GM21381 (cell line): ENCODE results near the gene FRAS1.
"Not testable (repeated sequence)": the region's sequence is repeated elsewhere in the genome, so short reads cannot be mapped to it uniquely, and the experiment has no call there.

ENCODE experiments used
- ATAC-seq: cut with Tn5 transposase; IDR thresholded peaks from one replicate; pipeline ENCODE4 v1.9.1; 2021; ENCODE audit warnings: mild to moderate bottlenecking, moderate library complexity; ENCODE audit not compliant: unreplicated experiment

FRAS1 gene

DNA sequence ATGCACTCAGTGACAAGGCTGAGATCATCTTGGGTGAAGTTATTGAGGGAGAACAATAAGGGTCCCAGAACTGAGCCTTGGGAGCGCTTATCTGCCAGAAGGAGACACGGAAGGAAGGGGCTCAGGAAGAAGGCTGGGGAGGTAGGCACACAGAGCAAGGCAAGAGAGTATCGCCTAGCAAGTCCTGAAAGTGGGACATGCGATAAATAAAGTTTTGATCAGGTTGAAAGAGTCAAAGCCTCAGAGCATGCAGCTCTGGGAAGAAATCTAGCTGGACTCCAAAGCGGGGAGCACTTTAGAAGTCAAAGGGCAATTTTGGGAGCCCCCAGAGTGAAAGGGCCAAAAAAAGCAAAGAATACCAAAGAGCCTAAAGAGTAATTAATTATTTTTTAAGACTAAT is 476.7 kb downstream of the FRAS1 start:
- no peak for ATAC-seq

DNA sequence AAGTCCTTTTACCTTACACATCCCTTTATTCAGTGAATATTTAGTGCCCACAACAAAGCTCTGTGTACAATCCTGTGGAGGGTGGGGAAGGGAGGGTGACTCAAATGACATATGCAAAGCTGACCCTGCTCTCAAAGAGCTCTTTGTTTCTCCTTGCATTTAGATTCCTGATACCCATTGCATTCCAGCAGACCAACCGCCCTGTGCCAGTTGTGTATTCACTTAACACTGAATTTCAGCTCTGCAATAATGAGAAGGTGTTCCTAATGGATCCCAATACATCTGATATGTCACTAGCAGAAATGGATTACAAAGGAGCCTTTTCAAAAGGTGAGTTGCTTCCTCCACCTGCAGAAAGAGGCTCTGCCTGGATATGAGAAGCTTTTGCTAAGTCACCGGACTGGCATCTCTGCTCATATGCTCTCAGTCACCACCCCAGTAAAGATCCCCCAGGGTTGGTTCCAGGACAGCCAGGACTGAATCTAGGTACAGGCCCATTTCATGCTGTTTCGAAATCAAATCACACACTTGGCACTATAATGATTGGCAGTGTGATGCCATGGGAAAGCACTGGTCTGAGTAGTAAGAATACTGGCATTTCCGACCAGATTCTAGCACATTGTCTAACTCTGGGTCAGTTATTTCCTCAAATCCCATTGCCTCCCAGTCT is 477.3 kb downstream of the FRAS1 start:
- no peak for ATAC-seq

DNA sequence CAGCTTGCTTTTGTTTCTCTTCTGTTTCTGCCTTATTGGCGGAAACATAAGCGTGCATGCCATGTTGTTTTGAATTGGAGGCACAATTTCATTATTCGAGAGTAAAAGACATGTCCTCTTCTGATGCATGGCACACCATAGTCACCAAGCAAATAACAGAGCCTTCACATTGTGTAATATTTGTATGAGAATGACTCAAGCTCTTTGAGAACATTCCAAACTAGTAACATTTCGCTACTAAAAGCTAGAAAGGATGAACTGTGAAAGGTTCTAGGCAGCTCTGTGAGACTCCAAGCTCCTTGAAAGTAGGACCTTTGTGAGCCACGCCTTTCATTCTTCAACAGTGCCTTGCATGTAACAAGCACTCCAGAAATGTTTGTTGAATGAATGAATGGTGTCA is 485.2 kb downstream of the FRAS1 start:
- no peak for ATAC-seq

DNA sequence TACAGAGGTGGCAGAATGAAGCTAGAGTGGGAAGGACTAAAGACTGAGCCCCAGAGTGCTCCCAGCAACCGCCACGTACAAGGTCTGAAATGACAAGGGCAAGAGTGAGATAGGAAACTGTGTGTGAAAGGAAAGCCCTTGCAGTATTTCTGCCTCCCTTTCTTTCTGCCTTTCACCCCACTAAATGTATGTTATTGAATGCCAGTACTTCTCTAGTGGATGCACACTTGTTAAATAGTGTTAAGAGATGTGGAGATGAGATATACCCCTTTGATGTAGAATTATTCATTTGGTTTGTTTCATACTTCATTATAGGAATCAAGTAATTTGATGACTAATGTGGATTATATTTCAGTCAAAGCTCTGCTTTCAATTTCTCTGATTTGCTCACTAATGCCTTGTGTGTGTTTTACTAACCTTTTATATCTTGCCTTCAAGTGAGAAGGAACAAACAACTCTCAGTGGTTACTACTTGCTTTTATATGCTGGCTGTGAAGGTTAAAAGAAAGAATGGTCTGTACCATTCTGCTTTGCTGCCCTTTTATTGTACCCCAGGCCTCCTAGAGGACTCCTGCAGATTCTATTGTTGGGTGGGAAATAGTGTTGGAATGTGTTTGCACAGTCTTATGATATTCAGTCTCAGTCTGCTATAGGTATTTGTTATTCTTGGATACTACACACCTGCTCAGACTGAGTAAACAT is 486.5 kb downstream of the FRAS1 start:
- no peak for ATAC-seq

DNA sequence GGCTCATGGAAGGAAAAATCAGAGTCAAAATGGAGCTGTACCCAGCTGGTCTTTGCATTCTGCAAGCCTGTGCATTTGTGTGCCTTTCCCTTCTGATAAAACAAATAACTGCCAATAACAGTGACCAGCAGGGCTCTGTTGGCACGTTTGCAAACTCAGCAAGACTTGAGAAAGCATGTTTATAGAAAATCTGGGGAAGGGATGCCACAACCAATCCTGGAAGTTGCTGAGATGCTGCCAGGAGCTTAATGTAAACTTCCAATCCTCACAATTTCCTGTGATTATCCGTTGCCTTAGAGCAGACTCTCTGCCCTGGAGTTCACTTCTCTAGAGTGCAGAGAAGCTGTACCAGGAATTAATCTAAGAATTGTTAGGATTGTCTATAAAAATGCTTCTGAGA is 487.6 kb downstream of the FRAS1 start:
- no peak for ATAC-seq

DNA sequence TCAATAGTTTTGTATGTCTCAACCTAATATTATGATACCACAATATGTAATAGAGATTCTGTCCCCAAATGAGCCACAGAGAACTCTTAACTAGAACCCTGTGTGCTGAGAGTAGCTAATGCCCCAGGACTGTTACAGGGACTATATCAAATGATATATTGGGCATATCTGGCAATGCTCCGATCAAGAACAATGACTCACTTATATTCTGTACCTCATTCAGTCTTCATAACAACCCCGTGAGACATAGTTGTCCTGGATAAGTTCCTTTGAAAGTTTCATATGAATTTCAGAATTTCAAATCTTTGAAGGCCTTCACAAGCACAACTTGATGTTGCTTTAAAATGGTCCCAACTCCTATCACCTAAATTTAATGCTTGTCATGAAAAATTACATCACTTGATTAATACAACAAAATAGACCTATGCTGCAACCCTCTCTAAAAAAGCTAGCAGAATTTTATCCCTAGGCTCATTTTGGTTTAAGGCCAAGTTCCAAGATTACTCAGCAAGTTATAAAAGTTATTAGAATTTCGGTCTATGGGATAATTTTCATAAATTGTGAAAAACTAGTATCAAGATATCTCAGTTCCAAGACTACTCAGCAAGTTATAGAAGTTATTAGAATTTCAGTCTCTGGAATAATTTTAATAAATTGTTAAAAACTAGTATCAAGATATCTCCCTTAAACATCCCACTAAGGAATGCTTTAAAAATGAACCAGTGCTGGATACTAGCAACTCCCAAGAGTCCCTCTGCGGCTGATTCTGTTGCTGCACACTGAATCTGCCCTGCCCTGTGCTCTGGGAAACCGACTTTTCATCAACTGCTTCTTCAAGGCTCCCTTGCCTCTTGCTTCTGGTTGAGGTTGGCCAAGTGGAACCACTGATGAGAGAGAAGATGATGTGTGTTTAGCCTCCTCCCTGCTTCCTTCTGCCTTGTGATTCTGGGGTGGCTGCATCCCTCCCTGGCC is 488.4 kb downstream of the FRAS1 start:
- no peak for ATAC-seq

DNA sequence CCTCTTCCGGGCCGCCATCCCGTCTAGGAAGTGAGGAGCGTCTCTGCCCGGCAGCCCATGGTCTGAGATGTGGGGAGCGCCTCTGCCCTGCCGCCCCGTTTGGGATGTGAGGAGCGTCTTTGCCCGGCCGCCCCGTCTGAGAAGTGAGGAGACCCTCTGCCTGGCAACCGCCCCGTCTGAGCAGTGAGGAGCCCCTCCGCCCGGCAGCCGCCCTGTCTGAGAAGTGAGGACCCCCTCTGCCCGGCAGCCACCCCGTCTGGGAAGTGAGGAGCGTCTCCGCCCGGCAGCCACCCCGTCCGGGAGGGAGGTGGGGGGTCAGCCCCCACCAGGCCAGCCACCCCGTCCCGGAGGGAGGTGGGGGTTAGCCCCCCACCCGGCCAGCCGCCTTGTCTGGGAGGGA is 490.8 kb downstream of the FRAS1 start:
- ATAC-seq = not testable (repeated sequence)

DNA sequence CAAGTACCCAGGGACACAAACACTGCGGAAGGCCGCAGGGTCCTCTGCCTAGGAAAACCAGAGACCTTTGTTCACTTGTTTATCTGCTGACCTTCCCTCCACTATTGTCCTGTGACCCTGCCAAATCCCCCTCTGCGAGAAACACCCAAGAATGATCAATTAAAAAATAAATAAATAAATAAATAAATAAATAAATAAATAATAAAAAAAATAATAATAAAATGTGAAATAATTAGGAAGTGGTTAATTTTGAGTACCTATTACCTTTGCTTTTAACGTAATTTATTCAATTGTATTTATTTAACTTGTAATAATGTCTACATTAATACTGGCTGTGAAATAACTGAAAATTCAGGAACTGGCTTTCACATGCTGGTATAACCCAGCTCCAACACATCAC is 491.8 kb downstream of the FRAS1 start:
- not testable (repeated sequence) for ATAC-seq

DNA sequence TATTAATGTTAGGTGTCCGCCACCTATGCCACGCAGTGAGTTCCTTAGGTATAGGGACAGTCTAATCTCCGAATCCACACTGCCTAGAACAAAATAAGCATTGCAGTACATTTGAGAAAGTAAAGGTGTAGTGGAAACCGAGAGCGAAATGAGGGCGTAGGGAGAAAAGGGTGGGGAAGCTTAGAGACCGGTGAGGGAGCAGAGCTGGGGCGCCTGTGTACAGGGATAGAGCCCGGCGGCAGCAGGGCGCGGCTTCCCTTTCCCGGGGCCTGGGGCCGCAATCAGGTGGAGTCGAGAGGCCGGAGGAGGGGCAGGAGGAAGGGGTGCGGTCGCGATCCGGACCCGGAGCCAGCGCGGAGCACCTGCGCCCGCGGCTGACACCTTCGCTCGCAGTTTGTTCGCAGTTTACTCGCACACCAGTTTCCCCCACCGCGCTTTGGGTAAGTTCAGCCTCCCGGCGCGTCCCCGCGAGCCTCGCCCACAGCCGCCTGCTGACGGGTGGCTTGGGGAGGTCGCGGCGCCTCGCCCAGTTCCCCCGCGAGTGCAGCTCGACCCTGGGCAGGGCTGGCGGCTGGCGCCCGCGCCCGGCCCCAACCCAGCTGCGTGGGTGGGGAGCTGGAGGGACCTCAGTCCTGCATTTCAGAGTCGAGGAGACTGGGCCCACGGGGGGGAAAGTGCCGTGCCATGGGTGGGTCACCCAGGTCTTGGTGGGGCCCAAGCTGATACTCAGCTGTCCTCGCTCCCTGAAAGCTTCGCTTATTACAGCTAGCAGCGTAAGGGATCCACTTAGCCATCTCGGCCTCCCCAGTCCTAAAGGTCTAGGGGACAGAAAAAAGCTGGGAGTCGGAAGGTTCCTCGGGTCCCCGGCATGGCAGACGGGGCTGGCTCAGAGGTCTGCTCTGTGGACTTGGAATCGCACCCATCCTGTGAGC is 494.6 kb downstream of the FRAS1 start, which contains the start of gene ANXA3:
TSS of gene ANXA3 (plus strand) at position 351 of the 932 bp plus-strand sequence. CDS start 2,704 bp downstream, outside the sequence.
- ATAC-seq = peak; percentile 65

DNA sequence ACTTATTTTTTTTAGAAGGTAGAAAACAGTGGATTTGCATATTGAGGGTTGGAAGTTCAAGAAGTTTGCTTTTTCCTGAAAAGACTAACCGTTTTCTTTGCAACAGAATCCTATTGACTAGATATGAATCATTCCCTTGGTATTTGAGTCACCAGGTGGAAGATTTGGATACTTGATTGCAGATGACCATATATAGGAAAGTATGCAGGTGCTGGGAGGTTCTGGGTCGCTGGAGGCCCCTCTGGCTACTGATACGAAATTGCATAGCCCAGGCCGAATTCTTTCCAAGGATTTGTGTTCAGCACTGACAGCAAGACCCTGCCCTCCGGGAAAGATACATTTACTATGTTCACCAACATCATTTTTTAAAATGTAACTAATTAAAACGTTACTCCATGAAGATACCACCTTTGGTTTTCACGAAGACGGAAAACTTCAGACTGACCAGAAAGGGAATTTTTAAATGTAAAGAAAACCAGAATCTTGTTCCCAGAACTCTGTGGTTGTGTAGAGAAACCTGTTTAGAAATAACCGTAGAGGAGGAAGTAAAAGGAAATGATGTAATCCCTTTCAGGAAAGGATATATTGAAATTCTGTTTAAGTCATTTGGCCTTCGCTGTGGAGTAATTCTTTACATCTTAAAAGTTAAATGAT is 495.4 kb downstream of the FRAS1 start:
- ATAC-seq = no peak

DNA sequence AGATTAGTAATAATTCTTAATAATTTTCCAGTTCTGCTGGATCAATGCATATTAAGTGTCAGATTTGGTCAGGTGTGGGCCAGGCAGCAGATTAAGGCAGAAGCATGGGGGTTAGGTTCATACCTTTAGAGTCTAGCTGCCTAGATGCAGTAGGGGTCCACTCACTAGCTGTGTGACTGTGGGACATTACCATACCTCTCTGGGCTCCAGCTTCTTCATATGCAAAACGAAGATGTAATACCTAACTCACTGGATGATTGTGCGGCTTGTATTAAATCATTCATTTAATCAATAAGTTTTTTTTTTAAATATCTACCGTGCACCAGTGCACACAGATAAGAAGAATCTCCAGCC is 495.9 kb downstream of the FRAS1 start:
- no peak for ATAC-seq

DNA sequence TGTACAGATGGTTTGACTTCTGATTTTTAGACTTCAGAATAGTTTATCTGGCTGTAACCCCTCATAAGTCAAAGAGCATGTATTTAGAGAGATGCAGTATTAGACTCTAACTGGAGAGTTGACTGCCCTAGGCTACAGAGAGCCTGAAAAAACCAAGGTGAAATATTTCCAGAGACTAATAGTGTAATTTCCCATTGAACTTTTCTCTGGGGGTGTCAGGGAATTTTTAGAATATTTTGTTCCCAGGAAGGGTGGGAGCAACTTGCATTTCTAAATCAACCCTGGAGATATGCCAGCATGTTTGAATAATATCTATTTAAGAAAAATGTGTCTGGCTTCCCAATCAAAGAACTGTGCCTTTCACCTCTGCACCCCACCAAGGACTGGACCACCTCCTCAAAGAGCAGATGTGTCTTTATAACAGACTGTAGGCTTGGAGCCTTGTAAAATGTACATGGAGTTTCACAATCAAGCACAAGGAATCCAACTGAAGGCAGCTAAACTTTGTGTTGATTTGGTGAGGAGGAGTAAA is 496.5 kb downstream of the FRAS1 start:
- ATAC-seq = no peak

DNA sequence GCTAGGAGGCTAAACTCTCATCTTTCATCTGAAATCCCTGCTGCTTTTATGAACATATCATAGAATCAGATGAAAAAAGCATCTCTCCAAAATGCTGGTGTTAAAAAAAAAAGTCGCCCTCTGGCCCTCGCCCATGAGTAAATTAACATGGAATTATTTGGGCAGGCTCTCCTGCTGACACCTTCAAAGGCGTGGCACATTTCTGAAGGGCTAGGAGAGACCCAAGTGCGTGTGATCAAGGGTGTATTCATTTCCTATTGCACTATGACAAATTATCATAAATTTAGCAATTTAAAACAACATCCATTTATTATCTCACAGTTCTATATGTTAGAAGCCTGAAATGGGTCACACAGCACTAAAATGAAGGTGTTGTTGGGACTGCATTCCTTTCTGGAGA is 499.5 kb downstream of the FRAS1 start:
- ATAC-seq = no peak

DNA sequence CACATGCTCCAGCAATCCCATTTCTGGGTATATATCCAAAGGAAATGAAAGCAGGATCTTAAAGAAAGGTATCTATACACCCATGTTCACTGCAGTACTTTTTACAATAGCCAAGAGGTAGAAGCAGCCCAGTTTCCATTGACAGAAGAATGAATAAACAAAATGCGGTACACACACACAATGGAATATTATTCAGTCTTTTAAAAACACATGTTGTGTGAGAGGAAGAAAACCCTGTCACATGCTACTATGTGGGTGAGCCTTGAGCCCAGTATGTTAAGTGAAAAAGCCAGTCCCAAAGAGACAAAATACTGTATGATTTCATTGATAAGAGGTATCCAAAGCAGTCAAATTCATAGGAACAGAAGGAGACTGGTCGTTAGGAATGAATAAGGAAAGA is 500.7 kb downstream of the FRAS1 start:
- ATAC-seq = no peak

DNA sequence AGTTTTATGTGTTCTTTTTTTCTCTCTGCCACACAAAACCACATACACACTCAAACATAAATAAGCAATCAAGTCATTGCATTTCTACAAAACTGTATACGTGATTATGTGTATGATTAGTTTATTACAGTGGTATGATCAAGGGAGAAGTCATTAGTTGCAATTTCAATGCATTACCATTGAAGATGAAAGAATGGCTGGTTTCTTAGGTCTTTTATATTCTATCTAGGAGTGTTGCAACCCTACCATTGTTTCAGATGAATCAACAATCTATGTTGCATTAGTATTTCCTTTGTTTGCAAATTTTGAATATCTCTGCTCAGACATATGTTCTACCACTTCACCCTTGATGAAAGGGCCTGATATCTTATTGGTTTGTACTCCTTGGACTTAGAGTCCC is 501.3 kb downstream of the FRAS1 start:
- ATAC-seq = no peak

DNA sequence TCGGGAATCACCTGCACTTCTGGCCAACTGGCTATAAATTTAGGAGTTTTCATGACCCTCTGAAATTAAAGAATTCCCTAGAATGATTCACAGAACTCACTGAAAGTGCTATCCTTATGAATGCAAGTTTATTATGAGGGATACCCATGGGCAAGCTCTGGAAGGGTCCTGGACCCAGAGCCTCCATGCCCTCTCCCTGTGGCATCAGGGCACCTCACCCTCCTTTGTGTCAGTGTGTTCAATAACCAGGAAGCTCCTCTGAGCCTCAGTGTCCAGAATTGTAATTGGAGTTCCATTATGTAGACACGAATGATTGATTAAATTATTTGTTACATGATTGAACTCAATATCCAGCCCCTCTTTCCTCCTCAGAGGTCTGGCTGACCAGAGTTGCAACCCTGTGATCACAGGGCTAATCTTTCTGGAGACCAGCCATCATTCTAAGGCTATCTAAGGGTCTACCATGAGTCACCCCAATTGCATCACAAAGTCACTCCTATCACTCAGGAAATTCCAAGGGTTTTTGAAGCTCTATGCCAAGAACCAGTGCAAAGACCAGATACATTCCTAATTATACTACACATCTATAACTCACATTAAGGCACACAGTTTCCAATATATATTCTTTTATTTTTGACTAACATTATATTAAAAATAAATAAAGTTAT is 503.3 kb downstream of the FRAS1 start:
- ATAC-seq = no peak

DNA sequence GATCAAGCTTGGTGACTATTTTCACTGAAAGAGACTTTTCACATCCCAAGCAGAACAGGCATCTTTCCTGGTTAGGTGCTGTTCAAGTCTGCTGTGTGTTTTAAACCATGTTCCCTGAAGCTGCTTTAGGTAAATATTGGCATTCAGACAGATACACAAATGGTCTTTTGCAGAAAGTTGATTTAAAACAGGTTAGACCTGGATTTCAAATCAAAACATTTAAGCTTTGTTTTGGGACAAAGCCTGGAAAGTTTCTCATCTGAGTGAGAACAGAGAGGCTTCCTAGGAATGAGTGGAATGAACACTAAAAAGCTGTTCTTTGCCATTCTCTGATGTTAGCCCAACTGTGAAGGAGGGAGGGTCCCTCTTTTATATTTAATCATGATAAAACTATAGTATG is 504.6 kb downstream of the FRAS1 start:
- ATAC-seq = no peak

DNA sequence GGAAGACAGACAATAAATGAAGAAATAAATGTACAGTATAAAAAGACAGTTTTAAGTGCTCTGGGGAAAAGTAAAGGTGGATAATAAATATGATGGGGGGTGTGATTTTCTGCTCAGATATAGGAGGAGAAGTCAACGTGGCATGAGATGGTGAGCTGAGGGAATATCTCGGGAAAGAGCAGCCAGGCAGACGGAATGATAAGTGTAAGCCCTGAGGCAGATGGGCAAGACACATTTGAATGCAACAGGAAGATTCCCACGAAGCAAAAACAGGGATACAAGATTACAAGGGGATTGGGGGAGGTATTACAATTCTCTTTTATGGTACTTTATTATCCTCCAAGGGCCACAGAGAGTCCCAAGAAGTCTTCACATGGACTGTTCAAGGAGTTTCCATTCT is 505.6 kb downstream of the FRAS1 start:
- ATAC-seq = no peak

DNA sequence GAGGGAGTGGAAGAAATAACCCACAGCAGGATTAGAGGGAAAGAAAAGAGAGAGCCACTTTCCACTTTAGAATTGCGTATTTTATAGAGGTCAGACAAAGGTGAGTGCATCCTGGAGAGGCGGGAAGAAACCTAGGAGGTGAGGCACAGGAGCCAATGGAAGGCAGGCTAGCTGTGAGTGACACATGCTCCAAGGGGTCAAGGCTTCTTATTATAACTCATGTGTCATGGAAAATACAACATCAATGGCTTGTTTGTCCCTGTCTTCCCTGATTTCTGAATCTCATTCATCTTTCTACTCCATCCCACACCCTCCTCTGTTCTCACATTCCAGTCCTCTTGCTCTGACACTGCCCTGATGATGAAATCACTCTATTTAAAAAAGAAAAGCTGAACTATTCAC is 508.8 kb downstream of the FRAS1 start:
- no peak for ATAC-seq
